HG03442 (cell line): ENCODE results near the gene SYT9.

Experiments
- ATAC-seq: cut with Tn5 transposase; IDR thresholded peaks from one replicate; pipeline ENCODE4 v1.9.1; 2021; ENCODE audit warnings: mild to moderate bottlenecking, moderate library complexity; ENCODE audit not compliant: unreplicated experiment

SYT9 gene

DNA sequence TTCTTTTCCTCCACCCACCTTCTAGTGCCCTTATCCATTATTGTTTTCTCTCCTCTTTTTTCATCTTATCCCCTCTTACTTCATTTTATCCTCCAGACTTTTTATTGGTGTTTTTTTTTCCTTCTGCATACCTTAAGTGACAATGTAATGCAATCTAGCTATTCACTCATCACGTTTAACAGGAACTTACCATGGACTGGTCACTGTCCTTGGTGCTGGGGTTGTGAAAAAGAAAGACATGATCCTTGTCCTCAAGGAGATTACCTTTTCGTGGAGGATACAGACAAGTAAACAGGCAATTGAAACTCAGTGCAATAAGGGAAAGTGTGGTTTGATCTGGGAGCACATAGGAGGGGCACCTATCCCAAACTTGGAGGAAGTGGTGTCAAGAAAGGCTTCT, 20.7 kb downstream of the SYT9 start:
- no peak for ATAC-seq

DNA sequence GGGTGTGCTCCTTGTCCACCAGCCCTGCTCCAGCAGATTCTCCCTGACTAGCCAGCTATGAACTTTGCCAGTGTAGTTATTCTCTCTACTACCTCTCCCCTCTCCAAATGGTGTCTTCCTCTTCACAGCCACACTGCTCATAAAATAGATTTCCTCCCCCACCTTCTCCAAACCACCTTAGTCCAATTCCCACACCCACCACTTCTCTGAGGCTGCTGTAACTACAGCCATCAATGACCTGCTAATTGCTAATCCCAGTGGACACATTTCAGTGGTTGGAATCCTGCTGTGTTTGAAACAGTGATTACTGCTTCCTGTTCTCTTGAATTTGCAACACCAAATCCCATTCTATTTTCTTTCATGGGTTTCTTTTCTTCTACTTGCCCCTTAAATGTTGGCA, 23.4 kb downstream of the SYT9 start:
- no peak for ATAC-seq

DNA sequence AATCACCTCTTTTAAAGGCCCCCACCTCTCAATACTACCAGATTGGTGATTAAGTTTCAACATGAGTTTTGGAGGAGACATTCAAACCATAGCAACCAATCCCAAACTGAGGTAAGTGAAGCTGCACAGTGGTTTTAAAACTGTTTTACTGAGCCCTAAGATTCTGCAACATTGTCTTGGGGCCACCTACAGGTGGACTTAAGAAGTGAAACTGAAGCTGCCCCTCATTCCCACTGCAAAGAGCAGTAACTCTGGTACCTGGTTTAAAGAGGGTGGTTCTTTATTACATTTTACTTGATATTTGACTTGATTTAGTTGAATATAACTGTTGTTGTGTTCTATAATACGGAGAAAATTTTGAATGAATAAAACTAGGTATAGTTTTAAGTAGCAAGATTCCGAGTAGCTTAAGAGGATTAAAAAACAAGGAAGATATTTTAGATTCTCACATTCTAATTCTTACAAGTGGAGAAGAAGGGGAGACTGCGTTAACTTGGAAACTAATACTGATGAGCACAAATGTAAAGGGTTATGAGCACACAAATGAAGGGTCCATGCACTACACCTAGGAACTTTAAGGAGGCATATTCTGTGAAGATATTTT, 26.7 kb downstream of the SYT9 start:
- ATAC-seq, result peak; percentile 73

DNA sequence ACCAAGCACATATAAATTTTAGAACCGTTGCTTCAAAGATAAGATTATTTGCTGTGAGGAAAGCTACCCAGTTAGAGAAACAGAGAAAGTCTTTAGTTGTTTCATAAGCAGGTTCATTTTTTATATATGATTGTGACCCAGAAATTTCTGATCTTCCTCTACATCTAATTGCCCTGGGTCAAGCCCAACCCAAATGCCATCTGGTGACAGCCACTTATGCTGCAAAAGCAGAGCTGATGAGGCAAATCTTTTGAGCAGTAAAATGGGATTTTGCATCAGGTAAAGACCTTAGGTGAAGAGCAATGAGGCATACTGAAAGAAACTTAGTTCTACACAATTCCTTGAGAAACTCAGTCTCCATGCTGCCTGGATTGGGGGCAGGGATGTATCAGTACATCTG, 28.0 kb downstream of the SYT9 start:
- ATAC-seq, result no peak

DNA sequence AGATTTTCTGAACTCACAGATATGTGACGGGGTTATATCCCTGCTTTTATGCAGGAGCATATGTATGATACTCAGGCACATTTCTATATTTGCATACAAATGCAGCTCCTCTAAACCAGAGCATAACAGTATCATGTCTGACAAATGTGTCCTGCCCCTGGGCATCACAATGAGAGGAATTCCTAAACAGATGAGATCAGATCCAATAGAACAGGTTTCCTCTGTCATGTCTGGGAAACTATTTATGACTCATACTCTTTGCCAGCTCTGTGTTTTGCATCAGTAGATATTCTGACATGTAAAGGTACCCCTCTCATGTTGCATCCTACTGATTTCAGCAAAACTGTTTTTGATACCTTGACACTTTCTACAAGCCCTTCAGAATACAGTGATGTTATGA, 29.4 kb downstream of the SYT9 start:
- ATAC-seq, result no peak

DNA sequence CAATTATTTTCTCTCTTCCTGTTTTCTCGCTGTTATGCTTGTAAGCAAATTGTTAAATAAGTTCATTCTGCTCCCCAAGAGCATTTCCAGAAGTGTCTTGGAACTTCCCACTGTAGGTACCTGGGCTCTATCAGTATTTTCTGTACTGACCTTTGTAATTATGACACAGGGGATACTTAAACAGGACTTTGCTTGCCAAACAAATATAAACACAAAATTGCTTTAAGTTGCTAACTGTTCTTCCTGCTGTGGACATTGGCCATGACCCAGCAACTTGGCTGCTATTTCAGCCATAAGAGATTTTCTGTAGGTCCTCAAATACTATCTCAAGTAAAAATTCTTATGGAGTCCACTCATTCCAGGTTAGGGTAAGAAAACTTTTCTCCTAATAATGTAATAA, 30.1 kb downstream of the SYT9 start:
- ATAC-seq, result no peak

DNA sequence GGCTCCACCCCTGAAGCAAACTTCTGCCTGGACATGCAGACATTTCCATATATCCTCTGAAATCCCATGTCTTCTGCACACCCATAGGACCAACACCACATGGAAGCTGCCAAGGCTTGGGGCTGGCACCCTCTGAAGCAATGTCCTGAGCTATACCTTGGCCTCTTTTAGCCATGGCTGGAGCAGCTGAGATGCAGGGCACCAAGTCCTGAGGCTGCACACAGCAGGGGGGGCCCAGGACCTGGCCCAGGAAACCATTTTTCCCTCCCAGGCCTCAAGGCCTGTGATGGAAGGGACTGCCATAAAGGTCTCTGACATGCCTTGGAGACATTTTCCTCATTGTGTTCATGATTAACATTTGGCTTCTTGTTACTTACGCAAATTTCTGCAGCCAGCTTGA, 34.5 kb downstream of the SYT9 start:
- no peak for ATAC-seq

DNA sequence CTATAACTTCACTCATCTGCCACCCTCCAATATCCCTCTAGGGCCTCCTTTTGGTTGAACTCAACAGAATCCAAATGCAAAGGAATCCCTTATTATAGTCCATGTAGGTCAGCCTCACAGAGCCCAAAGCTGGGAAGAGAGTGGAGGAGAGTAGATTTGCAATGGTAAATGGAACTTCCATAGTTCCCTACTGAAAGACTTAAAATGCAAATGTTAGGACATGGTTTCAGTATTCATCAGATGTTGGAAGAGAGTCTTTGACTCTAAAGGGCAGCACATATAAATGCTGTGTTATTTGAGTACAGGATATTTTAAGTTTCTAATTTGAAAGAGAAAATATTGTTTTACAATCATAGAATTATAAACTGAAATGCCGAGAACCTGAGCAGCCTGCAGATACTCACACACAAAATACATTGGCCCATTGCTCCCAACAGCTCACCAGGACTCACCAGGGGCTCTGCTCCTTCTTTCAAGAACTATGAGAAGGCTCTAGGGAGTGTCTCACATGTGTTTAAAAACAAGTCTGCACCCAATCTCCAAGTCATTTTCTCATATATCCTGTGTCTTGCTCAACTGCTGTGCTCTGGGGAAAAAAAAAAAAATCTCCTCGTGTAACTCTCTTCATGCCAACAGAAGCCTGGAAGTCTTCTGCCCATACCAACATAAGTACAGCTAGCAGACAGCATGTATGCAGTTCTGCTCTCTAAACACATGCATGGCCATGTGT, 39.6 kb downstream of the SYT9 start:
- ATAC-seq, result no peak

DNA sequence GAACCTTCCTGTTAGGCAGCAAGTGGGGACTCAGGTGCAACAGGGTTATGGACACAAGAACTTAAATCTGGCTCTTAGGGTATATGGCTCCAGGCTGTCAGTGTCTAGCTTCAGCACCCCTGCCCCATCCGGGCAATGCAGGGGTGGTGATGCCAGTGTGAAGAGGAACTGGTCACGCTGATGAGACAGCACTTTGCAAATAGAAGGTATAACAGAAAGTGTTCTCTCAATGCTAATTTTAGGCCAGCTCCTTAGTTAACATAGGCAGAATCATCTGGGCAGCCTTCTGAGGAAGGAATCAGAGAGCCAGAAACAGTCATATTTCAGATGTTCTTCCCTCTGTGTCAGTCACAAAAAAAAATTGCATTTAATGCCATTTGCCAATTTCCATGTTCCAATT, 41.2 kb downstream of the SYT9 start:
- ATAC-seq, result no peak

DNA sequence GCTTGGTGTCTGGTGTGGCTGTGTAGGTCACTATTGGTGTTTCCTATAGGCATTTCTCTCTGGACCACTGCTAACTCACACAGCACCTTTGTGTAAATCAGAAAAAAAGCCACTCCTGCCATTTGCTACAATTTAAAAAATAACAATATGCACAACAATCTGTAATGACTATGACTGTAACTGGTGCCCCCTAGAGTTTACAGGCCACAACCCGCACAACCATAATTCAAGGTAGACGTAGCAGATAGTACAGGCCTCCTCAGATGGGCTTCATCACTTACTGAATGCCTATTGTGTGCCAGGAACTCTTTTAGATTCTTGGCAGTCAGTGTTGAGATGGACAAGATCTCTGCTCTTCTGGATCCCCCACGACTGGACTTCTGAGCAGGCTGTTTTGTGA, 47.7 kb downstream of the SYT9 start:
- no peak for ATAC-seq

DNA sequence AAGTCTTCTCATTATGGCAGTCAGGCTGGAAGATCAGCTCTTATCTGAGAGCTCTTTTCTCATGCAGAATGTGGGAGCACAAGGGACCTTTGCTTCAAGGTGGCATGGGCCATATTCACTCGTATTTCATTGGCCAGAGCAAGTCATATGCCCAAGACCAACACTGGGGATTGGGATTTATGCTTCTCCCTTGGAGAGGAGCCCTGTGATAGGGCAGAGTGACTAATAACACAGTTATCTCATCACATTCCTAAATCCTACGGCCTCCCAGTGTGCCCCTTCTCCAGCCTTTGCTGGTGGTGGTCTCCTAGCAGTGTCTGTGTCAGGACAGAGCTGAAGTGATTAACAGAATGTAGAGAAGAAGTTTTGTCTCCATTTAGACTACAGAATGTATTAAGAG, 48.6 kb downstream of the SYT9 start:
- ATAC-seq, result no peak

DNA sequence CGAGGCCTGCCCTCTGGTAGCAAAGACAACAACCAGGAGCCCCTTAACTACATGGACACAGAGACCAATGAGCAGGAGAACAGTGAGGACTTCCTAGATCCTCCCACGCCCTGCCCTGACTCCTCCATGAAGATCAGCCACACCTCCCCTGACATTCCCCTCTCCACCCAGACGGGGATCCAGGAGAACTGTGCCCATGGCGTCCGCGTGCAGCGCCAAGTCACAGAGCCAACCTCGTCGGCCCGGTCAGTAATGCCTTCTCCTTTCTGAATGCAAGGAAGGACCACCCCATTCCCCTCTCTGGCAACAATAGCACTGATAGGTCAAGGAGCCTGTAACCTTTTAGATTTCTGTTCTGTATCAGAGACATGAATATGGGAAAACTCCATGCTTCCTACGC, 51.4 kb downstream of the SYT9 start:
- ATAC-seq, result no peak

DNA sequence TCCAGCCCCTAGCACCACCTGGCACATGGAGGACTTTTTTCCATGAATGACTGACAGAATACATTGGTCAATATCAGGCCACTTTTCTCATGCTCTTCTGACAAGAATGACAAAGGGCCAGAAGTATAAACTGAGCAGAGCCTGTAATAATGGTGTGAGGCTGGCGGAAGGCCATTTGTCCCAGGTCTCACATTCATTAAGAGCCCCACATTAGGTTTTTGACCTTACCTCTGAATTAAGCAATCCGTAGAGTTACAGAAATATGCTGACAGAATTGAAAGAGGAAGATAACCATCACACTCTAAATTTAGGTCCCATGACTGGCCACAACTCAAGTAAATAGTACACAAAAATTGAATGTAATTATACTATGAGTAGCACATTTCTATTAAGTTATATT, 55.2 kb downstream of the SYT9 start:
- no peak for ATAC-seq

DNA sequence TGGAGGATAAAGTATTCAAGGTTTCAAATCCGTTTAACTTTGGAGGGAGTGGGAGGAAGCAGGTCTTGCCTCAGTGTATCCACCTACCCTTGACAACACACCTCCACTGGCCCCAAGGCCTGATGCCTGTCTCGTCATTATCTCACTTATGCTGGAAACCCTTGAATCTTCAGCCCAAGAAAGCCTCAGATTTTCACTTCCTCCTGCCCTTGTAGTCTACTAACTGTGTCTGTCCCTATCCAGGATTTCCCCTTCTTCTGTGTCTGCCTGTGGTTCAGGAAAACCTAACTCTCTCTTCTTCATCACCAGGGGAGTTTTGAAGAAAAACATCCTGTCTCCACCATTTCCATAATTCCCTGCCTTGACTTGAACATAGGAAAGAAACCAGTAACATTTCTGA, 56.1 kb downstream of the SYT9 start:
- peak; percentile 77 for ATAC-seq

DNA sequence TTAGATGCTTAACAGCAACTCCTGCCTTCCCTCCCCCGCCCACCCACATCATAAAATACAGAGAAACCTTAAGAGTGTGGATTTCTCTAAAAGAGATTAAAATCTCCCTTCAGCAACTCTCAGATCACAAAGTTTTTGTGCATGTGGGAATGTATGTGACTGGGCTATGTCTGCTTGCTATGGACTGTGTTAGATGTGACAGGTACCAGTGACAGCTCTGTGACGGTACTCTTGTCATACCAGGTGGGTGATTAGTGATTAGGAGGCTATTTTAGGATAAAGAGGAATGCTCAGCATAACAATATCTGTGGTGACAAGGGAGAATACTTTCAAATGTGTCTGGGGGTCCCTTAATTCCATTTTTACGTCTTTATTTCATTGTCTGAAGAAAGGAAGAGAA, 60.2 kb downstream of the SYT9 start:
- no peak for ATAC-seq

DNA sequence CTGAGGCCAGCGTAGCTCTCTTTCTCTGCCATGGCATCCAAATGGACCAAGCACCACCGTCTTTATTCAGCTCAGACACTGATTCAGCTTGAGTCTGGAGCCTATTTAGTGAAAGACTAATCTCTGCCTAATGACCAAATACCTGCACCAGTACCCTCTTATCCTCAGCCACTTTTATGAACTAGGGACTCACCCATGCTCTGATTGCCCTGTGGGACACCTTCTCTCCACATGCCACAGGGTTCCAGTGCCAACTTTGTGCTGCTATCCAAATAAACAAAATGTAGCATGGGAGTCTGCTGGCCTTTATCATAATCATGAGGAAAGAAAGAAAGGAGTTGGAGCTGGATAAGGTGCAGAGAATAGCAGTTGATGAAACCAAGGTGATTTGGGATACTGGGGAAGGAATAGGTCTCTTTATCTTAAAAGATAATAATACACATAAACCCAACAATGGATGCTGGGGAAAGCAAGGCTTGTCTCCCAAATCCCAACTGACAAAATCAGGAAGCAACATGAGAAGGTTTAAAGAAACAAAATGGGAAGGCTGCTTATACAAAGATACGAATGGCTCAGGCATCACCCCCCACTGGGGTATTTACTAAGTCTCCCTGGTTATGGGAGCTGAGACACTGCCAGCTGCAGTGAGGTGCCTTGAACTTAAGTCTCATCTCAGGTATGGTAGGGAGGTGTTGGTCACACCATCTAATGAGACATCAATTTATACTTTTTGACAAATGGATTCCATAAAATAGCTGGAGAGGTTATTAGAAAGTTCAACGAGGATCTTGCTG, 63.3 kb downstream of the SYT9 start:
- ATAC-seq, result no peak

DNA sequence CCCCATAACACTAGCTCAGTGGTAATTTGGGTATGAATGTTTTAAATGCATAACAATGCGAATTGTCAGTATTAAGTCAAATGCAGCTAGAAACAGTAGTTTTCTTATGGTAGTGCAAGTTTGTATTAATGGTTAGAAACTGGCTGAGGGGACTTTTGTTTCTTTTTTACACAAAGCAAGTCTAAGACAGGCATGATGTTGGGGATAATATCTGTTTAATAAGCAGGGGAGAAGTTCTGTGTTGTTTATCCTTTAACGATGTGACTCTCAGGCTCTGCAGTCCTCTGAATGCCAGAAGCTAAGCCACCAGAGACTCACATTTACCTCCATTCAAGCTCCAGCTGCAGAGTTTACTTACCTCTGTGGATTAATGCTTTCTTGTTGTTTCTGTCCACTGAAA, 67.8 kb downstream of the SYT9 start:
- no peak for ATAC-seq

DNA sequence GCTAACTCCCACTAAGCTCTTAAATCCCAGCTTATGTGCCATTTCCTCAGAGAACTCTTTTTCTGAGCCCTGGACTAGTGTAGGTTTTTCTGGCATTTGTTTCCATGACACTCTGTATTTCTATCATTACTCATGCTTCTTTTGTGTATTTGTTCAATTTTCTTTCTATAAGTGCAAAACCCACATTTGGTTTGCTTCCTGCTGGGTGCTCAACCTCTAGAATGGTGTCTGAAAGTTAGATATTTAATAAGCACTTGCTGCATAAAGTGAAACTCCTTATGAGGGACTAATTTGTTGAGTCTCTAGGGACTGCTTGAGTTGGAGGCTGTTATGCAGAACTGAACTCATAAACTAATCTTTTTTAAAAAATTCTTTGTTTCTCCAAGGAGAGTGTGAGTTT, 68.6 kb downstream of the SYT9 start:
- no peak for ATAC-seq

DNA sequence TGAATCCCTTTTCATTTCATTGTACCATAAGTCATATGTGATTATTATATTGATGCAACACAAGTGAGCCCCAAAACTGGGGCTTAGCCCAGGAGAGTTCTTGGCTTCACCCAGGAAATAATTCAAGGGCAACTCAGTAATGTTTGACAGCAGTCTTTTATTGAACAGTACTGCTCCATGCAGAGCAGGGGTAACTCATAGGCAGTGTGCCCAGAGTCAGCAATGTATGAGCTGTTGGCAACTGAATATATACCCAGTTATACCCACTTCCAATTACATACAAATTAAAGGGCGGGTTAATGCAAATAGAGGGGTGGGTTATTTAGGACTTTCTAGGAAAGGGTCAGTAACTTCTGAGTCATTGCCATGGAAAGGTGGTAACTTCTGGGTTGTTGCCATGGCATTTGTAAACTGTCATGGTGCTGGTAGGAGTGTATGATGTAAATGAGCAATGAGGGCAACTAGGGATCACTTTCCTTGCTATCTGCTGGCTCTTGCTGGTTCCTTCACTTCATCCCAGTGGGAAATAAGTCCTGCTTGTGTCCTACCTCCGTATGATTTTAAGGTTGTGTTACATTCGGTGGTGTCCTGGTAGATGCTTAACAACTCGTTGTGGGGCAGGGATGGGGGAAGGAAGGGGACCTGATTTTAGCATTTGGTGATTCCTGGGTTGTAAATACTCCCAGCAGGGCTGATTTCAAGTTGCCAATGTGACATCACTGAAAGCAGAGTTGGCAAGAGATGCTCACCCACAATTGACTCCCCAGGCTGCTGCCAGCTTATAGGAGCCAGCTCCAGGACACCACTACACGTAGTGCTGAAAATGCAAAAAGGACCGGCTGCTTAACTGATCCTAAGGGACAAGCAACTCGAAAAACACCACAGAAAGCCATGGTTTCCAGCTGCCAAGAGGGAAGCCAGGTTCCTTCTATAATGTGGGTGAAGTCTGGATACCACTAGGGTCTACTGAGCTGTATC, 70.1 kb downstream of the SYT9 start:
- no peak for ATAC-seq

DNA sequence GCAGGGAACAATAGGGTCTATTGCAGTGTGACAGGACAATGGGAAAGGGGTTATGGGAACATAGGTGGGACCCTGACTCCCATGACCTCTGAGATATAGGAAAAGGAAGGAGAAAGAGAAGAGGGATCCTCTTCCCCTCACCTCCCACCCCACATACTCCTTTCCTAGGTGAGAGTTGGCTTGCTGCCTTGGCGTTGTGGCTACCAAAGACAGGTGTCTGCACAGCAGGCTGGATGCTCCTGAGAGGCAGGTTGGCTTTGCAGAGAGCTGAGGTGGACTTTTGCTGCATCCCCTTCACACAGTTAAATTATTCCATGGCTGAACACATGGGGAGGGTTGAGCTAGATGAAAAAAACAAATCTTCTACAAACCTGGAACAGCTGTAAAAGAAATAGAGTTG, 80.7 kb downstream of the SYT9 start:
- ATAC-seq, result no peak

DNA sequence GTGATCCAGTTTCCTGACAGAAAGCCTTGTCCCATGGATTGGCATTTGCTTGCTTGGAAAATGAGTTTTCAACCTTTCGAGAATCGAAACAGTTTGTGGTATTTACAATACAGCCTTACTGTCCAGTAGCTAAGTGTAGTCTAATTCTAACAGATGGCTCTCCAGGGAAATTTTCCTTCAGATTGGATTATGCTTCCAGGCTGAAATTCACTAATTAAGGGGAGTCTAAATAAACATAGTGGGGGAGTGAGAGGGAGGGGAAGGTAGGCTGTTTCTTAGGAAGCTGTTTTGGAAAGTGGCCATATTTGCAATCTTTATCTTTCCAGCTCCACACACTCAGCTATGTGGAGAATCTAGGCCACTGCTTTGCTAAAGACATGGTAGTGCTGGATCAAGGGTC, 81.3 kb downstream of the SYT9 start:
- ATAC-seq, result no peak
